Measurements from ENCODE around the gene NF2.

DNA sequence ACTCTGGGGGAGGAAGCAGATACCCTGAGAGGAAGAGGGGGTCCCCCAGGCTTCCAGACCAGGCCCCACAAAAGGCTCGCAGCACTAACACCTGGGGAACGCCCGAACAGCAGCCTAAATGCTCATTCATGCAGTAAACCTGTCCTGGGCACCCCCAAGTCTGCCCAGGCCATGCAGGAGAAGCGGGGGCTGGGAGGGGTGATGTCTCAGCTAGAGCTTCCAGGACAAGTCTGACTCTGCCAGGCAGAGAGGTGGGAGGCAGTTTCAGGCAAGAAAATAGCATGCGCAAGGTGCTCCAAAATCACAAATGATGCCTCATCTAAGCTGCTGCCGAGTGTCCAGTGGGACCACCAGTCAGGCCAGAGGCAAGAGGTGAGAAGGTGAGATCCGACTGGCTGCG is 131.0 kb downstream of the NF2 start:
- TF ChIP-seq, protein P1, sequence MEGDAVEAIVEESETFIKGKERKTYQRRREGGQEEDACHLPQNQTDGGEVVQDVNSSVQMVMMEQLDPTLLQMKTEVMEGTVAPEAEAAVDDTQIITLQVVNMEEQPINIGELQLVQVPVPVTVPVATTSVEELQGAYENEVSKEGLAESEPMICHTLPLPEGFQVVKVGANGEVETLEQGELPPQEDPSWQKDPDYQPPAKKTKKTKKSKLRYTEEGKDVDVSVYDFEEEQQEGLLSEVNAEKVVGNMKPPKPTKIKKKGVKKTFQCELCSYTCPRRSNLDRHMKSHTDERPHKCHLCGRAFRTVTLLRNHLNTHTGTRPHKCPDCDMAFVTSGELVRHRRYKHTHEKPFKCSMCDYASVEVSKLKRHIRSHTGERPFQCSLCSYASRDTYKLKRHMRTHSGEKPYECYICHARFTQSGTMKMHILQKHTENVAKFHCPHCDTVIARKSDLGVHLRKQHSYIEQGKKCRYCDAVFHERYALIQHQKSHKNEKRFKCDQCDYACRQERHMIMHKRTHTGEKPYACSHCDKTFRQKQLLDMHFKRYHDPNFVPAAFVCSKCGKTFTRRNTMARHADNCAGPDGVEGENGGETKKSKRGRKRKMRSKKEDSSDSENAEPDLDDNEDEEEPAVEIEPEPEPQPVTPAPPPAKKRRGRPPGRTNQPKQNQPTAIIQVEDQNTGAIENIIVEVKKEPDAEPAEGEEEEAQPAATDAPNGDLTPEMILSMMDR (IDR thresholded peaks at IDR 0.05): no peak
- TF ChIP-seq TCF7L2 (IDR thresholded peaks at IDR 0.05; ENCODE audit: low read depth, low read length): no peak
